HepG2 (cell line): Measurements from ENCODE around the gene DOK4. TPM values are rescaled to one million over a fixed set of nuclear protein-coding genes. Genes with fewer than 3 reads are reported as not detected.
A peak's percentile ranks its signal among the peaks of the same experiment; 100 is the strongest.

ENCODE experiments used
- AGO1 ChIP-seq: fragments of 200-400 bp; formaldehyde crosslinking; IDR thresholded peaks from 2 replicates; pipeline ENCODE4 v1.6.1; 2017; ENCODE audit warnings: mild to moderate bottlenecking, low read depth, low read length, moderate library complexity; ENCODE audit not compliant: poor library complexity, severe bottlenecking
- CBX1 ChIP-seq: IDR thresholded peaks from one replicate; pipeline ENCODE4 v1.6.1; 2016; ENCODE audit warnings: antibody characterized with exemption, low read depth
- DMTF1 ChIP-seq: sonication (generic); formaldehyde crosslinking; IDR thresholded peaks from 2 replicates; pipeline ENCODE4 v1.4.0; 2020; ENCODE audit warnings: mild to moderate bottlenecking, missing genetic modification reagents
- FOXC1 ChIP-seq: sonication (generic); formaldehyde crosslinking; IDR thresholded peaks from 2 replicates; pipeline ENCODE4 v1.8.0; 2022; ENCODE audit warnings: mild to moderate bottlenecking, missing genetic modification reagents, borderline replicate concordance
- HDAC2 ChIP-seq: sonication (generic); formaldehyde crosslinking; IDR thresholded peaks from 2 replicates; pipeline ENCODE4 v1.4.0; 2020; ENCODE audit warnings: missing genetic modification reagents
- HNF4G ChIP-seq, 2 experiments: sonication (generic) in 1 of 2; formaldehyde crosslinking in 1 of 2; IDR thresholded peaks; 2 replicates each; pipeline versions ENCODE4 v1.4.0 to v1.6.1; 2011 to 2020; ENCODE audit warnings: borderline replicate concordance in 2 of 2, low read depth in 2 of 2, mild to moderate bottlenecking in 2 of 2, low read length in 1 of 2, missing genetic modification reagents in 1 of 2, moderate library complexity in 1 of 2
- MAX ChIP-seq: IDR thresholded peaks from 2 replicates; pipeline ENCODE4 v1.6.1; 2012; ENCODE audit warnings: inconsistent platforms
- NCOA1 ChIP-seq: sonication (generic); formaldehyde crosslinking; IDR thresholded peaks from 2 replicates; pipeline ENCODE4 v1.9.0; 2021; ENCODE audit warnings: missing genetic modification reagents
- POLR2A ChIP-seq, 2 experiments: IDR thresholded peaks; 2 replicates each; pipeline ENCODE4 v1.6.1; 2011; ENCODE audit warnings: low read depth in 2 of 2, low read length in 2 of 2, mild to moderate bottlenecking in 1 of 2, moderate library complexity in 1 of 2; ENCODE audit not compliant: insufficient read depth in 1 of 2
- PRMT3 ChIP-seq: sonication (generic); formaldehyde crosslinking; IDR thresholded peaks from 2 replicates; pipeline ENCODE4 v1.8.1; 2022; ENCODE audit warnings: low read depth, mild to moderate bottlenecking, moderate library complexity, missing genetic modification reagents, borderline replicate concordance
- RBFOX2 ChIP-seq: fragments of 200-400 bp; formaldehyde crosslinking; IDR thresholded peaks from 2 replicates; pipeline ENCODE4 v1.6.1; 2017; ENCODE audit warnings: low read depth, mild to moderate bottlenecking, low read length
- SP5 ChIP-seq: IDR thresholded peaks from 2 replicates; pipeline ENCODE4 v1.6.1; 2016; ENCODE audit warnings: low read depth, borderline replicate concordance
- ZNF577 ChIP-seq: sonication (generic); formaldehyde crosslinking; IDR thresholded peaks from 2 replicates; pipeline ENCODE4 v1.4.0; 2020; ENCODE audit warnings: mild to moderate bottlenecking, low read depth, missing genetic modification reagents, borderline replicate concordance
- ZNF703 ChIP-seq: sonication (generic); formaldehyde crosslinking; IDR thresholded peaks from 2 replicates; pipeline ENCODE4 v1.5.1; 2020; ENCODE audit warnings: missing genetic modification reagents, mild to moderate bottlenecking, moderate library complexity, borderline replicate concordance
- ZNF772 ChIP-seq: sonication (generic); formaldehyde crosslinking; IDR thresholded peaks from 2 replicates; pipeline ENCODE4 v1.5.0; 2020; ENCODE audit warnings: mild to moderate bottlenecking, missing genetic modification reagents
- polyA plus RNA-seq, 8 experiments: library from polyadenylated mRNA; depleted of rRNA in 3 of 8; stranded (reverse) in 7 of 8; unstranded in 1 of 8; fragments of >200 nt; fragmentation: Illumina TruSeq in 4 of 8; extraction: Trizol in 4 of 8; gene quantifications; 2 replicates each; pipeline versions ENCODE4 v1.2.1 to v1.2.3, GENCODE V29; 2011 to 2016; ENCODE audit warnings: low read depth in 4 of 8, missing spikeins in 1 of 8, mixed read lengths in 1 of 8; ENCODE audit not compliant: insufficient read depth in 1 of 8
- total RNA-seq, 5 experiments: library from RNA; depleted of rRNA; stranded (reverse); fragments of >200 nt; fragmentation: Illumina TruSeq; extraction: Trizol; gene quantifications; 2 replicates each; pipeline ENCODE4 v1.2.3, GENCODE V29; 2016; ENCODE audit warnings: low read depth in 1 of 5
- TF ChIP-seq, protein P1 (sequence below): sonication (generic); formaldehyde crosslinking; IDR thresholded peaks from 2 replicates; pipeline ENCODE4 v1.9.0; 2021; ENCODE audit warnings: missing genetic modification reagents, mild to moderate bottlenecking, borderline replicate concordance
- TF ChIP-seq, protein P2 (sequence below): sonication (generic); formaldehyde crosslinking; IDR thresholded peaks from 2 replicates; pipeline ENCODE4 v1.5.0; 2020; ENCODE audit warnings: missing genetic modification reagents
- TF ChIP-seq, protein P3 (sequence below): sonication (generic); formaldehyde crosslinking; IDR thresholded peaks from 2 replicates; pipeline ENCODE4 v1.8.0; 2022; ENCODE audit warnings: mild to moderate bottlenecking, missing genetic modification reagents, moderate library complexity
- TF ChIP-seq, protein P4 (sequence below): IDR thresholded peaks from 2 replicates; pipeline ENCODE4 v1.6.1; 2016; ENCODE audit warnings: mild to moderate bottlenecking

Gene DOK4
- total and polyA plus RNA-seq, 2 of the 13 experiments (the other 11 are each of a cell fraction or from before 2014, with no cell fraction given) = 52.7 to 70.0 TPM

DNA sequence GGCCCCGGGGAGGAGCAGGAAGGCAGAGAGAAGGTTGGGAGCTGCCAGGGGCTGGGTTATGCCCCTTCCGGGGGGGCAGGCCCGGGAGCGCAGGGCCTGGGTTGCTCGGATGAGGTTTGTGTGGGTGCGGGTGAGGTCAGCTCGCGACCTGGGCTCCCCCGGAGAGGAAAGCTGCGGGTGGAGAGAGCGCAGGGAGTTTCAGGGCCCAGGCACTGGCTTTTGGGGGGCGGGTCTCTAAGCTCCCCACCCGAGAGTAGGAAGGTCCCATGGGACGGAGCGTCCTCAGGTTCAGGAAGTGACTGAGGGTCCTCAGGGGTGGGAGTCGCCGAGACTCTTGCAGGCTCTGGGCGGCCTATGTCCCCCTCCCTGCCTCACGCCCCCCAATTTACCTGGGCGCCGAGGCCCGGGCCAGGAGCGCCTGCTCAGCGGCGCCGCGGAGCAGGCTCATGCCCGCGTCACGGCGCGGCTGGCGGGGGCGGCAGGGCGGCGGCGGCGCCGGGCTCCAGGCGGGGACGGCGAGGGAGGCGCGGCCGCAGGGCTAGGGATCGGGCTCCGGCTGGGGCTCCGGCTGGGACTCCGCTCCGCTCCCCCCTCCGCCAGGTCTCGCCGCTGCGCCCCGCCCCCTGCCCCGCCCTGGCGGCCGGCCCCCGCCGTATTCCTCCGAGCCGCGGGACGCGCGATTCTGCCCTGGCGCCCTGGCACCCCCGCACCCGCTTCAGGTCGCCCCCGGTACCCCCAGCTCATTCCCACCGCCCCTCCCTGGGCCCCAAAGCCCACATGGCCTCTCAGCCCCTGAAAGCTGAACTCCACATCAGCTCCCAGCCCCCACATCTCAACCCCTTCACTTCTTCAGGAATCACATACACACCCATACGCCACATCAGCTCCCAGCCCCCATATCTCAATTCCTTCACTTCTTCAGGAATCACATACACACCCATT, at the start of gene DOK4 (continued):
- TF ChIP-seq FOXC1 (CRISPR knock-in tag) = peak; percentile 64; the same call in 1 of the 2 replicates
- peak in 1 of 2 experiments; percentile 80; a peak in 2 of 4 replicates for TF ChIP-seq POLR2A (IDR thresholded peaks at IDR 0.05; ENCODE audit: insufficient read depth in 1 of 2, low read depth in 2 of 2, low read length in 2 of 2)
- TF ChIP-seq NCOA1 (CRISPR knock-in tag) = 0 out of 2 replicates have a peak, but pooled peaks have one; percentile 1
- TF ChIP-seq AGO1 = no peak
- TF ChIP-seq SP5 (CRISPR knock-in tag) = peak; percentile 72; the same call in 1 of the 2 replicates
- 0 out of 2 replicates have a peak, but pooled peaks have one; percentile 29 for TF ChIP-seq ZNF703 (CRISPR knock-in tag)
- TF ChIP-seq DMTF1 (CRISPR knock-in tag) = no peak
- TF ChIP-seq, protein P1, sequence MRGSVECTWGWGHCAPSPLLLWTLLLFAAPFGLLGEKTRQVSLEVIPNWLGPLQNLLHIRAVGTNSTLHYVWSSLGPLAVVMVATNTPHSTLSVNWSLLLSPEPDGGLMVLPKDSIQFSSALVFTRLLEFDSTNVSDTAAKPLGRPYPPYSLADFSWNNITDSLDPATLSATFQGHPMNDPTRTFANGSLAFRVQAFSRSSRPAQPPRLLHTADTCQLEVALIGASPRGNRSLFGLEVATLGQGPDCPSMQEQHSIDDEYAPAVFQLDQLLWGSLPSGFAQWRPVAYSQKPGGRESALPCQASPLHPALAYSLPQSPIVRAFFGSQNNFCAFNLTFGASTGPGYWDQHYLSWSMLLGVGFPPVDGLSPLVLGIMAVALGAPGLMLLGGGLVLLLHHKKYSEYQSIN (CRISPR knock-in tag) = no peak
- TF ChIP-seq, protein P2, sequence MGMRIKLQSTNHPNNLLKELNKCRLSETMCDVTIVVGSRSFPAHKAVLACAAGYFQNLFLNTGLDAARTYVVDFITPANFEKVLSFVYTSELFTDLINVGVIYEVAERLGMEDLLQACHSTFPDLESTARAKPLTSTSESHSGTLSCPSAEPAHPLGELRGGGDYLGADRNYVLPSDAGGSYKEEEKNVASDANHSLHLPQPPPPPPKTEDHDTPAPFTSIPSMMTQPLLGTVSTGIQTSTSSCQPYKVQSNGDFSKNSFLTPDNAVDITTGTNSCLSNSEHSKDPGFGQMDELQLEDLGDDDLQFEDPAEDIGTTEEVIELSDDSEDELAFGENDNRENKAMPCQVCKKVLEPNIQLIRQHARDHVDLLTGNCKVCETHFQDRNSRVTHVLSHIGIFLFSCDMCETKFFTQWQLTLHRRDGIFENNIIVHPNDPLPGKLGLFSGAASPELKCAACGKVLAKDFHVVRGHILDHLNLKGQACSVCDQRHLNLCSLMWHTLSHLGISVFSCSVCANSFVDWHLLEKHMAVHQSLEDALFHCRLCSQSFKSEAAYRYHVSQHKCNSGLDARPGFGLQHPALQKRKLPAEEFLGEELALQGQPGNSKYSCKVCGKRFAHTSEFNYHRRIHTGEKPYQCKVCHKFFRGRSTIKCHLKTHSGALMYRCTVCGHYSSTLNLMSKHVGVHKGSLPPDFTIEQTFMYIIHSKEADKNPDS (CRISPR knock-in tag) = no peak
- TF ChIP-seq RBFOX2 = 0 out of 2 replicates have a peak, but pooled peaks have one; percentile 19
- 0 out of 2 replicates have a peak, but pooled peaks have one; percentile 28 for TF ChIP-seq ZNF772 (CRISPR knock-in tag)
- TF ChIP-seq HNF4G (IDR thresholded peaks at IDR 0.05; ENCODE audit: borderline replicate concordance, low read depth, low read length) = peak; percentile 23; the same call in 1 of the 2 replicates
- no peak for TF ChIP-seq HNF4G (CRISPR knock-in tag; IDR thresholded peaks at IDR 0.05; ENCODE audit: borderline replicate concordance, low read depth)
- TF ChIP-seq, protein P3, sequence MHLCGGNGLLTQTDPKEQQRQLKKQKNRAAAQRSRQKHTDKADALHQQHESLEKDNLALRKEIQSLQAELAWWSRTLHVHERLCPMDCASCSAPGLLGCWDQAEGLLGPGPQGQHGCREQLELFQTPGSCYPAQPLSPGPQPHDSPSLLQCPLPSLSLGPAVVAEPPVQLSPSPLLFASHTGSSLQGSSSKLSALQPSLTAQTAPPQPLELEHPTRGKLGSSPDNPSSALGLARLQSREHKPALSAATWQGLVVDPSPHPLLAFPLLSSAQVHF (CRISPR knock-in tag) = no peak
- TF ChIP-seq HDAC2 (CRISPR knock-in tag) = 0 out of 2 replicates have a peak, but pooled peaks have one; percentile 23
- TF ChIP-seq, protein P4, sequence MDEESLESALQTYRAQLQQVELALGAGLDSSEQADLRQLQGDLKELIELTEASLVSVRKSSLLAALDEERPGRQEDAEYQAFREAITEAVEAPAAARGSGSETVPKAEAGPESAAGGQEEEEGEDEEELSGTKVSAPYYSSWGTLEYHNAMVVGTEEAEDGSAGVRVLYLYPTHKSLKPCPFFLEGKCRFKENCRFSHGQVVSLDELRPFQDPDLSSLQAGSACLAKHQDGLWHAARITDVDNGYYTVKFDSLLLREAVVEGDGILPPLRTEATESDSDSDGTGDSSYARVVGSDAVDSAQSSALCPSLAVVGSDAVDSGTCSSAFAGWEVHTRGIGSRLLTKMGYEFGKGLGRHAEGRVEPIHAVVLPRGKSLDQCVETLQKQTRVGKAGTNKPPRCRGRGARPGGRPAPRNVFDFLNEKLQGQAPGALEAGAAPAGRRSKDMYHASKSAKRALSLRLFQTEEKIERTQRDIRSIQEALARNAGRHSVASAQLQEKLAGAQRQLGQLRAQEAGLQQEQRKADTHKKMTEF (CRISPR knock-in tag) = peak; percentile 33; the same call in 1 of the 2 replicates
- 0 out of 2 replicates have a peak, but pooled peaks have one; percentile 26 for TF ChIP-seq PRMT3 (CRISPR knock-in tag)
- TF ChIP-seq ZNF577 (CRISPR knock-in tag) = no peak
- no peak for TF ChIP-seq CBX1
- peak; percentile 23; the same call in 1 of the 2 replicates for TF ChIP-seq MAX
